SIG-M5 treated with dmso at 0.1 percent for 504 hours (cell line): ENCODE measurements around the gene ENOPH1.

ENCODE experiments used
- DNase-seq: peaks from one replicate; lab custom pipeline; 2025; ENCODE audit not compliant: unreplicated experiment; lab: John Stamatoyannopoulos, UW

The ENOPH1 gene

GRCh38 chr4:82508011-82508410, 77.6 kb downstream of the ENOPH1 start:
- no peak for DNase-seq

GRCh38 chr4:82508806-82509428, 78.5 kb downstream of the ENOPH1 start:
- no peak for DNase-seq

GRCh38 chr4:82510216-82510615, 79.8 kb downstream of the ENOPH1 start:
- DNase-seq = no peak
